ENCODE measurements around the gene C12orf76. TPM values are rescaled to one million over a fixed set of nuclear protein-coding genes. Genes with fewer than 3 reads are reported as not detected.
"Not testable (repeated sequence)": the region's sequence is repeated elsewhere in the genome, so short reads cannot be mapped to it uniquely, and the experiment has no call there.

The C12orf76 gene
- total RNA-seq, 1 experiment from 2014 or later: 29.4 TPM

DNA sequence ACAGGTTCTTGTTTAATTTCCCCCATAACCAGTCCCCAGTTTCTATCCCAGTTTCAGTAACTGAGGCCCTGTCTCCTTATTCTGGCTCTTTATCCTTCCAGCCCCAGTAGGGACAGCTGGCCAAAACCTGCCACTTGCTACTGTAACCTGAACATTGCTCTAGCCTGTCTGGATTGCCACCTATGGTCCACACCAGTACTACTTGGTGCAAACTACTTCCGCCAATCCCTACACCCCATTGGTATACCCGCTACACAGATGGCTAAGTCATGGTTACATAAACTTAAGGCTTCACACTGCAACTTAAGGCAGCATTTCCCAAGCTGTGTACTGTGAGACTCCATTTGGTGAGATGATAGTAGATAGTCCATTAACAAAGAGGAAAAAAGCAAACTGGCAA lies 20.3 kb upstream of the C12orf76 start:
- TF ChIP-seq EZH2 (IDR thresholded peaks at IDR 0.05; ENCODE audit: low read depth): no peak
- TF ChIP-seq, protein P1, sequence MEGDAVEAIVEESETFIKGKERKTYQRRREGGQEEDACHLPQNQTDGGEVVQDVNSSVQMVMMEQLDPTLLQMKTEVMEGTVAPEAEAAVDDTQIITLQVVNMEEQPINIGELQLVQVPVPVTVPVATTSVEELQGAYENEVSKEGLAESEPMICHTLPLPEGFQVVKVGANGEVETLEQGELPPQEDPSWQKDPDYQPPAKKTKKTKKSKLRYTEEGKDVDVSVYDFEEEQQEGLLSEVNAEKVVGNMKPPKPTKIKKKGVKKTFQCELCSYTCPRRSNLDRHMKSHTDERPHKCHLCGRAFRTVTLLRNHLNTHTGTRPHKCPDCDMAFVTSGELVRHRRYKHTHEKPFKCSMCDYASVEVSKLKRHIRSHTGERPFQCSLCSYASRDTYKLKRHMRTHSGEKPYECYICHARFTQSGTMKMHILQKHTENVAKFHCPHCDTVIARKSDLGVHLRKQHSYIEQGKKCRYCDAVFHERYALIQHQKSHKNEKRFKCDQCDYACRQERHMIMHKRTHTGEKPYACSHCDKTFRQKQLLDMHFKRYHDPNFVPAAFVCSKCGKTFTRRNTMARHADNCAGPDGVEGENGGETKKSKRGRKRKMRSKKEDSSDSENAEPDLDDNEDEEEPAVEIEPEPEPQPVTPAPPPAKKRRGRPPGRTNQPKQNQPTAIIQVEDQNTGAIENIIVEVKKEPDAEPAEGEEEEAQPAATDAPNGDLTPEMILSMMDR (conservative IDR thresholded peaks at IDR 0.05): no peak
- no peaks in the 10 kb centered on the region for H3K9me3 ChIP-seq (ENCODE audit: insufficient read depth, low read depth)
- no peak overlapping the region for H2AFZ ChIP-seq
- no peaks in the 10 kb centered on the region for H3K36me3 ChIP-seq (ENCODE audit: low read depth)
- no peaks in the 10 kb centered on the region for H3K9me2 ChIP-seq (ENCODE audit: insufficient read depth)
- no peaks in the 10 kb centered on the region for H3K4me1 ChIP-seq (replicated peaks; ENCODE audit: insufficient read depth)
- no peak for DNase-seq
- no peaks in the 10 kb centered on the region for H4K20me1 ChIP-seq (ENCODE audit: insufficient read depth)
- H3F3A ChIP-seq (ENCODE audit: insufficient read depth, low read depth): no peaks in the 10 kb centered on the region
- POLR2A ChIA-PET (ENCODE audit: unreplicated experiment): no interaction called here
- H3K27me3 ChIP-seq (ENCODE audit: insufficient read depth, low read depth): peaks cover 15% of the 10 kb centered on the region; the same call in 1 of the 2 replicates
- no peak overlapping the region for H3K4me3 ChIP-seq
- H3K79me2 ChIP-seq (ENCODE audit: low read depth): no peaks in the 10 kb centered on the region
- CTCF ChIA-PET: no interaction called here
- intact Hi-C loops (cut with micrococcal nuclease; ENCODE audit: unreplicated experiment): no loop called here
- no peak overlapping the region for H3K4me2 ChIP-seq
- no peak overlapping the region for H3K27ac ChIP-seq
- no TSS peak for BruUV-seq (replicated peaks)

DNA sequence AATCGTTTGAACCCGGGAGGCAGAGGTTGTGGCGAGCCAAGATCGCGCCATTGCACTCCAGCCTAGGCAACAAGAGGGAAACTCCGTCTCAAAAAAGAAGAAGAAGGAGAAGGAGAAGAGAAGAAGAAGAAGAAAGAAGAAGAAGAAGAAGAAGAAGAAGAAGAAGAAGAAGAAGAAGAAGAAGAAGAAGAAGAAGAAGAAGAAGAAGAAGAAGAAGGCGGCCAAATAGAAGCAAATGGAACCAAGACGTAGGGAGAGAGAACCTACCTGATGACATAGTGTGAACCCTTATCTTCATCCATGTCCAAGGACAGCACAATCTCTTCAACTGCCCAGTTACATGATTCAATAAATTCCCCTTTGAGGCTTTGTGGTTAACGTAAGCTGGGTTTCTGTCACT lies 19.8 kb upstream of the C12orf76 start:
- H3K9me3 ChIP-seq (ENCODE audit: insufficient read depth, low read depth); DNase-seq; H2AFZ ChIP-seq; H3K36me3 ChIP-seq (ENCODE audit: low read depth); intact Hi-C loops (cut with micrococcal nuclease; ENCODE audit: unreplicated experiment); CTCF ChIA-PET; H3K4me2 ChIP-seq; POLR2A ChIA-PET (ENCODE audit: unreplicated experiment); BruUV-seq (replicated peaks); H3K9me2 ChIP-seq (ENCODE audit: insufficient read depth); H4K20me1 ChIP-seq (ENCODE audit: insufficient read depth); H3K27ac ChIP-seq; H3K4me1 ChIP-seq (replicated peaks; ENCODE audit: insufficient read depth); H3K79me2 ChIP-seq (ENCODE audit: low read depth); H3F3A ChIP-seq (ENCODE audit: insufficient read depth, low read depth); H3K4me3 ChIP-seq: not testable (repeated sequence)
- H3K27me3 ChIP-seq (ENCODE audit: insufficient read depth, low read depth): peaks cover 15% of the 10 kb centered on the region; the same call in 1 of the 2 replicates

DNA sequence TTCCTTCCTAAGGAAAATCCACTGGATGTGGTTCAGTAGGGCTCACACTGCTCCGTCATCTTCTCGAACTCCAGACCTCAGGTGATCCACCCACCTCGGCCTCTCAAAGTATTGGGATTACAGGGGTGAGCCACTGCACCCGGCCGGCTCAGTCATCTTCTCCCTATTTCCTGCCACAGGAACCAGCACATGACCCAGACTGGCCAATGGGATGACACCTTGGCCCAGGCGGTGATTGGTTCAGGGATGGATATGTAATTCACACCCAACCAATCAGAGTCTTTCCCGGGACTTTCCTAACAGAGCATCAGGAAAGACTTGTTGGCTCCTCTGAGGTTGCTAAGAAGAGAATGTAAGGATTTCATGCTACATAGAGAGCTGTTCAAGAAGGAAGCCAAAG lies 19.2 kb upstream of the C12orf76 start:
- no peak for TF ChIP-seq EZH2 (IDR thresholded peaks at IDR 0.05; ENCODE audit: low read depth)
- TF ChIP-seq, protein P1 (conservative IDR thresholded peaks at IDR 0.05): no peak
- H2AFZ ChIP-seq: no peak overlapping the region
- no peaks in the 10 kb centered on the region for H3K4me1 ChIP-seq (replicated peaks; ENCODE audit: insufficient read depth)
- ChIA-PET CTCF (no interaction called here), POLR2A (ENCODE audit: unreplicated experiment) (no interaction called here)
- BruUV-seq (replicated peaks): no TSS peak
- H3K9me2 ChIP-seq (ENCODE audit: insufficient read depth): no peaks in the 10 kb centered on the region
- intact Hi-C loops (cut with micrococcal nuclease; ENCODE audit: unreplicated experiment): no loop called here
- no peak overlapping the region for H3K27ac ChIP-seq
- H3F3A ChIP-seq (ENCODE audit: insufficient read depth, low read depth): no peaks in the 10 kb centered on the region
- H3K36me3 ChIP-seq (ENCODE audit: low read depth): no peaks in the 10 kb centered on the region
- H3K79me2 ChIP-seq (ENCODE audit: low read depth): no peaks in the 10 kb centered on the region
- H3K4me2 ChIP-seq: no peak overlapping the region
- no peak overlapping the region for H3K4me3 ChIP-seq
- H3K27me3 ChIP-seq (ENCODE audit: insufficient read depth, low read depth): peaks cover 15% of the 10 kb centered on the region; the same call in 1 of the 2 replicates
- H3K9me3 ChIP-seq (ENCODE audit: insufficient read depth, low read depth): no peaks in the 10 kb centered on the region
- DNase-seq: no peak
- H4K20me1 ChIP-seq (ENCODE audit: insufficient read depth): no peaks in the 10 kb centered on the region

DNA sequence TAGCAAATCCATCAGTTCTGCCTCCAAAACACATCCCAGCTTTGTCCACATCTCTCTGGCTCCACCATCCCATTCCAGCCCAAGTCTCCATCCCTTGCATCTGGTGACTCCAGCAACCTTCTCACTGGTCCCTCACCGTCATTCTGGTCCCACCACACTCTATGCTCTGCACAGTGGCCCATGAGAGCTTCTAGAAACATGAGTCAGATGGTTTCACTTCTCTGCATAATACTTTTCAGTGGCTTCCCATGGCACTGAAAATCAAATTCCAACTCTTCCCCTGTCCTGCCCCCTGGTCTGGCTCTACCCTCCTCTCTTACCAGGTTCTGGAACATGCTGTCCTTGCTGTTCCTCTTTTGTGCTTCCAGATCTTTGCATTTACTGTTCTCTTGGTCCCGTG lies 17.2 kb upstream of the C12orf76 start:
- intact Hi-C loops (cut with micrococcal nuclease; ENCODE audit: unreplicated experiment): no loop called here

More for the DNA sequence above, 17.2 kb upstream of the C12orf76 start:
- DNase-seq: no peak
- H3K79me2 ChIP-seq (ENCODE audit: low read depth): no peaks in the 10 kb centered on the region
- no peaks in the 10 kb centered on the region for H3K9me2 ChIP-seq (ENCODE audit: insufficient read depth)
- CTCF ChIA-PET: no interaction called here
- H3K27me3 ChIP-seq (ENCODE audit: insufficient read depth, low read depth): peaks cover 15% of the 10 kb centered on the region; the same call in 1 of the 2 replicates
- H3K27ac ChIP-seq: no peak overlapping the region
- BruUV-seq (replicated peaks): no TSS peak
- no peaks in the 10 kb centered on the region for H3K36me3 ChIP-seq (ENCODE audit: low read depth)
- TF ChIP-seq, protein P1 (conservative IDR thresholded peaks at IDR 0.05): no peak
- TF ChIP-seq EZH2 (IDR thresholded peaks at IDR 0.05; ENCODE audit: low read depth): no peak
- H3K9me3 ChIP-seq (ENCODE audit: insufficient read depth, low read depth): no peaks in the 10 kb centered on the region
- H3K4me2 ChIP-seq: no peak overlapping the region
- POLR2A ChIA-PET (ENCODE audit: unreplicated experiment): no interaction called here
- no peak overlapping the region for H2AFZ ChIP-seq
- H3K4me3 ChIP-seq: no peak overlapping the region
- no peaks in the 10 kb centered on the region for H3F3A ChIP-seq (ENCODE audit: insufficient read depth, low read depth)
- 0 out of 2 replicates have a peak, but pooled peaks cover under 1% of the 10 kb centered on the region for H3K4me1 ChIP-seq (replicated peaks; ENCODE audit: insufficient read depth)
- no peaks in the 10 kb centered on the region for H4K20me1 ChIP-seq (ENCODE audit: insufficient read depth)
